GM19452 (cell line): ENCODE measurements around the gene MYBPC3.

ENCODE experiments used
- ATAC-seq: cut with Tn5 transposase; IDR thresholded peaks from one replicate; pipeline ENCODE4 v1.9.1; 2021; ENCODE audit not compliant: unreplicated experiment

MYBPC3 gene

DNA sequence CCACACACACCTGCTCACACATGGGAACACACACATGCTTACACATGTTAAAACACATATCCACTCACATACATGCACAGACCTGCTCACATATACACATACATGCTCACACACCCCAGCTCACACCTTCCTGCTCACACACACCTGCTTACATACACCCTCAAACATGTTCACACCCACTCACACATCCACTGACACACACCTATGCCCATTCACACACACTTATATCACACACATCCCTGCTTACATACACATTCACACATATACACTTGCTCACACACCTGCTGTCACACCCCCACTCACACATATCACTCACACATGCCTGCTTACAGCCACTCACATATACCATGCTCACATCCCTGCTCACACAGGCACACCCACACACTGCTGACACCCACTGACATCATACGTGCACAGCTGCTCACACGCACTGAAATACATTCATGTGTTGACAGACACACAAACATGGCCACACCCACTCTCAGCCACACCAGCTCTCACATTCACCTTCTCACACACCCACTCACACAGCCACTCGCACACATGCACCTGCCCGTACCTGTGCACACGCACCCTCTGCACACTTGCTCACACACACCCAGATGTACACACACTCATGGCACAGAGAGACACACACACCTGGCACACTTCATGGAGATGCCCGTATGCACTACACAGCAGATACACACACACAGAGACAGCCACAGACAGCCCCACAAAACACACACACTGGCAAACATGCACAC lies 5.7 kb upstream of the MYBPC3 start:
- no peak for ATAC-seq

DNA sequence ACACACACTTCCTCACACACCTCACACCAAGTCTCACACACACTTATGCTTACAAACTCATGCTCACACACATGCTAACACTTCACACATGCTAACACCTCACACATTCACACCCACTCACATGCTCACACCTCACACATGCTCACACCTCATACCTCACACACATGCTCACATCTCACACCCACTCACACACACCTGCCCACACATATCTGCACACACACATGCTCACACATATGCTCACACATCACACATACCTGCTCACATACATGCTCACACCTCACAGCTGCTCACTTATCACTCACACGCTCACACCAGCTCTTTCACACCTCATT lies 4.5 kb upstream of the MYBPC3 start:
- ATAC-seq: no peak

- ATAC-seq: no peak
Observed at GRCh38 chr11:47356129-47356997, 3.9 kb upstream of the MYBPC3 start.

GRCh38 chr11:47355283-47356128 lies 3.0 kb upstream of the MYBPC3 start:
- ATAC-seq: no peak

GRCh38 chr11:47354913-47355282 lies 2.4 kb upstream of the MYBPC3 start:
- ATAC-seq: no peak

DNA sequence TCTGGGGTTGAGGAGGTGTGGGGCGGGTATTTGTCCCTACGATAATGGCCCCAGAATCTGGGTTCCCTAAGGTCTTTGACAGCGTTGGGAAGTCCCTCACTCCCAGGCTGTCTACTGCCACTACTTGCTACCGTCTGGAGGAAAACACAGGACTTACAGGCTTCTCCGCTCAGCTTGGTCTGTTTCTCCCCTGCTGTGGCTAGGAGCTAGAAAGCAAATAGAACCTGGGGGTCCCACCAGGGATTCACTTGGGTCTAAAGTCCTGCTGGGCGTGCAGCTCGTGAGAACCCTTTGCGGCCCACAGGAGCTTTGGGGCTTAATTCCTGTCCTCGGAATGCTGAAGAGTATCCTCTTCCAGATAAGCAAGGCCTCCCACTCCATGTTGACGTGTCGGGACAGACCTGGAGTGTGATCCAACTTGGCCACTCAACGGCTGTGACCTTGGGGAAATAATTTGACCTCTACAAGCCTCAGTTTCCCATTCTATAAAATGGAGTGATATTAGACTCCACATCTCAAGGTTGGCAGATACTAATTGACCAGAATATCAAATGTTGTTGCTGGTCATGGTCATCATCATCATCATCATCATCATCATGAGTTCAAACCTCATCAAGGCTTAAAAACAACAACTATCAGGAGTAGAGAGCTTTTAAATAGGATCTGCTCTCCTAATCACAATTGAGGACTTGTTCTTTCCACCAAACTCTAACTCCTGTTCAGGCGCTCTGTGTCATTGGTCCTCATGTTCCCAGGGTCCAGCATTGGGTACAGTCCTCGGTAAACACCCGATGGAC lies 1.7 kb upstream of the MYBPC3 start:
- ATAC-seq: no peak

GRCh38 chr11:47351156-47352126 lies 1.1 kb downstream of the MYBPC3 start:
- ATAC-seq: no peak

- ATAC-seq: no peak
Observed at GRCh38 chr11:47350315-47350714, 2.2 kb downstream of the MYBPC3 start.

DNA sequence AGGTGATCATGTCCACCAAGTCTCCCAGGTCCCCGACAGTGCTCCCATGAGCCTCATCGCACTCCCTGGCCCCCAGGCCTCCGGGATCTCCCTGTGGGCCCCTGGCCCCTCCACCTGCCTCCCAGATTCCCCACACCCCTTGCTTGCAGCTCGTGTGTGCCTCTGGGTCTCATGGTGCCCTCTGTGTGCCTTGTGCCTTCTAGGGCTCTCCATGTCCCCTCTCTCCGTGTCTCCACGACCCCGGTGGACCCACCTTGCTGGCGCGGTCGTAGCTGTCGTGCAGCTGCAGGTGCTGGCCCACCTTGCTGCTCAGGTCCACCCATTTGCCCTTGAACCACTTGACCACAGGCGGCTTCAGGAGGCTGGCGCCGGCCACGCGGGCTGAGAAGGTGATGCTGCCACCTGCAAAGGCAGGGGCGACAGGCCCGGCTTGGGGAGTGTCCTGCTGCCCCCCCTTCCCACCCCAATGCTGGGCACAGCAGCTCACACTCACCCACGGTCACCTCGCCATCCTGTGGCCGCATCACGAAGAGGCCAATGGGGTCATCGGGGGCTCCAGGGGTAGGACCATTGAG lies 2.9 kb downstream of the MYBPC3 start:
- ATAC-seq: no peak

- no peak for ATAC-seq
Observed at GRCh38 chr11:47348859-47349258, 3.6 kb downstream of the MYBPC3 start.

DNA sequence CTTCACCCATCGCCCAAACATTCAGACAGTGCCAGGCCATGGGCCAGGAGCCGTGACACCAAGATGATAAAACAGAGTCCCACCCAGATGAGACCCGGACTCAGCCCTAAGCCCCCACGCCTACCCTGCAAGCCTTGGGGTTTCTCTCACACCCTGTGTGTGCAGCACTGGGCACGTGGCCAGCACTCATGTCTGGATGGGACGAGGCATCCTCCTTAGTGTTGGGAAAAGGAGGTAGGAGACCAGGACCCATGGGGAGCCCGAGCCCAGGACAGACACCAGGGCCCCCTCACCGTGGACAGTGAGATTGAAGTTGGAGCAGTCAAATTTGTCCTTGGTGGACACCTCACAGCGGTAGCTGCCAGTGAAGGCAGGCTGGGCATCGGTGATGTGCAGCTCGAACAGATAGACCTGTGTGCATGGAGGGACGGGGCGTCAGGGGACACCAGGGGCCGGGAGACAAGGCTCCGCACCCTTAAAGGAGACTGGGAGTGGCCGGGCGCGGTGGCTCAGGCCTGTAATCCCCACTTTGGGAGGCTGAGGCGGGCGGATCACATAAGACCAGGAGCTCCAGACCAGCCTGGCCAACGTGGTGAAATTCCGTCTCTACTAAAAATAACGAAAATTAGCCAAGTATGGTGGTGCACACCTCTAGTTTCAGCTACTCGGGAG lies 4.2 kb downstream of the MYBPC3 start:
- no peak for ATAC-seq

DNA sequence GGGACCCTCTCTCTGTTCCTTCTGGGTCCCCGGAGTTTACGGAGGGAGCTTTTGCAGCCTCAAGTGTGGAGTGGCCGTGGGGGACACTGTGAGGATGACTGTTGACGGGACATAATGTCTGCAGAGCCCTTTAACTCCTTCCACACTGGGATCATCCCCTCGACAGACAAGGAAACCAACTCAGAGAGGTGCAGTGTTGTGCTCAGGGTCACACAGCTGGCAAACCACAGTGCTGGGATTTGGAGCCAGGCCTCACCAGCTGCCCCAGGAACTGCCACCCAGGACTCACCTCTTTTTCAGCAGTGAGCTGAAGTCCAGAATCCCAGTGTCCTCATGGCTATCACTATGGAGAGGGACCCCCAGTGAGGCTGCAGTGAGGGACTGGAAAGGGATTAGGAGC lies 5.4 kb downstream of the MYBPC3 start:
- ATAC-seq: no peak

DNA sequence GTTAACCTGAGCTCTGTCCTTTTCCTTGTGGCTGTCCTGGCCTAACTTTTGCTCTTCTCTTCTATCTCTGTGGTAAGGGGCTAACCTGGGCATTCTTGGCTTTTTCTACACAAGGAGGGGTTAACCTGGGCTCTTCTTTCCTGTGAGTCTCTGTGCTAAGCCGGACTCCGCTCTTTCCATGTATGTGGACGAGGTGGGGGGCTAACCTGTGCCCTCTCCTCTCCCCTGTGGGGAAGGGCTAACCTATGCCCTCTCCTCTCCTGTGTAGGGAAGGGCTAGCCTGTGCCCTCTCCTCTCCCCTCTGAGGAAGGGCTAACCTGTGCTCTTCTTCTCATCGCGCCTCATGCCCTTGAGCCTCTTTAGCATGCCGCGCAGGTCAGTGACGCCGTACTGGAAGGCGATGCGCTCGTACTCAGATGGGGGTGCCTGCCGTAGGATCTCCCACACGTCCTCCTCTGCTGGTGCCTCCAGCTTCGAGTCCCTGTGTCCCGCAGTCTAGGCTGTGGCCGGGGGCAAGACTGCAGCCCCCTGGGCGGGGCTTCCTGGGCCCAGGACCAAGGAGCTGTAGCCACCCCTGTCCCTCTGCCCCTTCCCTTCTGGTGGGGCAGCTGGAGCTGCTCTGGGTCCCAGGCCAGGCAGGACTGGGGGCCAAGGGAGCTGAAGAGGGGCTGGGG lies 6.5 kb downstream of the MYBPC3 start:
- ATAC-seq: no peak

- ATAC-seq: no peak
Observed at GRCh38 chr11:47342854-47343253, 9.6 kb downstream of the MYBPC3 start.

DNA sequence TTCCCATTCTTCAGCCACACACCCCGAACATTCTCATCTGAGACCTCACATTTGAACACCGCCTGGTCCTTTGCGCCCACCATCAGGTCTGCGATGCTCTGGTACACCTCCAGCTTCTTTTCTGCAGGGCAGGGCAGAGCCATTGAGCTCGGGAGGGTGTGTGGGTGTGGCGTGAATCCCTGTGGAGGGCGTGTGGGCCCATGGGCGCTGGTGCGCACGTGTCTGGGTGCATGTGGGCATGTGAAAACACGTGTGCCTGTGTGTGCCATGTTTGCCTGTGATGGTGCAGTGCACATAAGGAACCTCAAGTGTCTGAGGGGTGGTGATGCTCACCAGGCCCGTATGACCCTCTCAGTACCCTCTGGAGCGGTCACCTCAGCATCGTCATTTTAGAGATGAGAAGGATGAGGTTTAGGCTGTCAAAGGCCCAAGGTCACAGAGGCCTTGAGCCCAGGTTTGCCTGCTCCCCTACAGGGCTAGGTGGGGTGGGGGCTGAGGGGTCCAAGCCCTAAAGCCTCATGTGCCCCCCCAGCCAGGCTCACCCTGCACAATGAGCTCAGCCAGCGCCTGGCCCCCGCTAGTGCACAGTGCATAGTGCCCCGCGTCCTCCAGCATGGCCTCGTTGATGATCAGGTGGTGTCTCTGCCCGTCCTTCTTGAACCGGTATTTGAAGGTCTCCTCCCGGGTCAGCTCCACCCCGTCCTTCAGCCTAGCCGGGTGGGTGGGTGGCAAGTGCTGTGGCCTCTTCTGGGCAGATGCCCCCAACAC lies 10.3 kb downstream of the MYBPC3 start:
- ATAC-seq: no peak

- no peak for ATAC-seq
Observed at GRCh38 chr11:47340980-47341775, 11.3 kb downstream of the MYBPC3 start.

DNA sequence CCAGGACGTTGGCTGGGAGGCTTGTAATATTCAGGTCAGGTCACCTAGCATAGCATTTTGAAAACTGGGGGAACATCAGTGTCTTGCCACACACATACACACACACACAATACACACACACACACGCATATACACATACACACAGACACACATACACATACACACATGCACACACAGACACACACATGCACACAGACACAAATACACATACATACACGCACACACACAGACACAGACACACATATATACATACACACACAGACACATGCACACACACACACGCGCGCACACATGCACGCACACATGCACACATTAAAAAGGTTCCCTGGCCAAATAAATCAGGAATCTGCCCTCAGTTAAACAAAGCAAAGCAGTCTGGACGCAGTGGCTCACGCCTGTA lies 12.5 kb downstream of the MYBPC3 start:
- ATAC-seq: no peak
